Measurements from ENCODE around the gene CYB5A. TPM values are rescaled to one million over a fixed set of nuclear protein-coding genes. Genes with fewer than 3 reads are reported as not detected.

The CYB5A gene
- total RNA-seq, 1 experiment from 2014 or later: 143 TPM

- DNase-seq: no peak
- BruUV-seq (replicated peaks): no TSS peak
- CTCF ChIA-PET: no interaction called here
- H3K27me3 Mint-ChIP-seq (ENCODE audit: unreplicated experiment): no peaks in the 10 kb centered on the region
- H3K4me3 Mint-ChIP-seq (ENCODE audit: low read depth, unreplicated experiment): no peak overlapping the region
- H3K4me1 Mint-ChIP-seq (ENCODE audit: low read depth, unreplicated experiment): peaks cover 26% of the 10 kb centered on the region
- no peak overlapping the region for H3K27ac Mint-ChIP-seq (ENCODE audit: unreplicated experiment)
- intact Hi-C loops (cut with micrococcal nuclease; ENCODE audit: unreplicated experiment): no loop called here
- TF ChIP-seq CTCF (IDR thresholded peaks at IDR 0.05; ENCODE audit: unreplicated experiment): no peak
- no peaks in the 10 kb centered on the region for H3K9me3 Mint-ChIP-seq (ENCODE audit: low read depth, unreplicated experiment)
- H3K36me3 Mint-ChIP-seq (ENCODE audit: insufficient read depth, unreplicated experiment): peaks cover 20% of the 10 kb centered on the region
Observed at GRCh38 chr18:74277296-74277695, 14.5 kb downstream of the CYB5A start.

DNA sequence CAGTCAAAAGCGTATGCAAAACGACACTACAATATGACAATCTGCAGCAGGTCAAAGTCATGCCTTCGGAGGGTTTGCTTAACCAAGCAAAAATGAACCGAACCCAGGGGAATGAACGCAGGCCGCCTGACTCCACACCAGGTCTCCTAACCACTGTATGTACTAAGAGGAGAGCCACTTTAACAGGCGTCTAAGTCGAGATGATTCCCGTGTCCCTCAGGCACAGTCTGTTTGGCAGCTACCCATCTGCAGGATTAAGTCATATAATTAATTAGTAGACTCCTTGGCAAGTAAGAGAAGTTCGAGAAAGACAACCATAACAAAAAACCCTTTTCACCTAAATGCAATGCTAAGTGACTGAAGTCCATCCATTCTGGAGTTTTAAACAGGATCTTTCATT is 15.2 kb downstream of the CYB5A start:
- no peak for TF ChIP-seq CTCF (IDR thresholded peaks at IDR 0.05; ENCODE audit: unreplicated experiment)
- intact Hi-C loops (cut with micrococcal nuclease; ENCODE audit: unreplicated experiment): no loop called here
- CTCF ChIA-PET: interaction anchor here (1.4 kb wide), 1 partner anchor 11 kb away, joined by 3 read pairs; no protein-coding TSS in a partner anchor

DNA sequence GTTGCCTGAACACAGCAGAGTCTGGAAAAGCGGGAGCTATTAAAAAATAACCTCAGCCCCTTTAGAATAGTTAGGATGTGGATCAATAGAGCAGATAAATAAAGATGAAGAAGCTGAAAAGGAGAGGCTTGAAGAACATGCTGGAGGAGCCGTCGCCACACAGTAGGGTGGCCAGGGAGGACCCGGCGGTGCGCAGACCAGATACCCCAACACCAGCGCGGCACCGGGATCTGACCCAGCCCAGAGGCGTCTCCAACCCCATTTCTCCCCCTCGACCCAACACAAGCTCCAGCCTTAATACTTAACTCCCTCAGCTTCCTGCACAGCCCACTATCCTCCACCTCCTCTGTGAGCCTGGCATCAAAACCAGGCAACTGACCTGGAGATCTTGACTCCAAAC is 16.0 kb downstream of the CYB5A start:
- Mint-ChIP-seq H3K4me1 (ENCODE audit: low read depth, unreplicated experiment) (peaks cover 10% of the 10 kb centered on the region), H3K9me3 (ENCODE audit: low read depth, unreplicated experiment) (no peaks in the 10 kb centered on the region), H3K4me3 (ENCODE audit: low read depth, unreplicated experiment) (no peak overlapping the region), H3K27me3 (ENCODE audit: unreplicated experiment) (no peaks in the 10 kb centered on the region), H3K36me3 (ENCODE audit: insufficient read depth, unreplicated experiment) (peaks cover 4% of the 10 kb centered on the region), H3K27ac (ENCODE audit: unreplicated experiment) (no peak overlapping the region)
- DNase-seq: no peak
- intact Hi-C loops (cut with micrococcal nuclease; ENCODE audit: unreplicated experiment): no loop called here
- BruUV-seq (replicated peaks): no TSS peak
- CTCF ChIA-PET: interaction anchor here (0.7 to 1.4 kb wide), 2 partner anchors 12 to 1499 kb away, joined by 3 read pairs; no protein-coding TSS in a partner anchor
- TF ChIP-seq CTCF (IDR thresholded peaks at IDR 0.05; ENCODE audit: unreplicated experiment): no peak

More for the DNA sequence above, 15.2 kb downstream of the CYB5A start:
- DNase-seq: no peak
- H3K27ac Mint-ChIP-seq (ENCODE audit: unreplicated experiment): no peak overlapping the region
- H3K4me3 Mint-ChIP-seq (ENCODE audit: low read depth, unreplicated experiment): no peak overlapping the region
- H3K36me3 Mint-ChIP-seq (ENCODE audit: insufficient read depth, unreplicated experiment): peaks cover 13% of the 10 kb centered on the region
- H3K4me1 Mint-ChIP-seq (ENCODE audit: low read depth, unreplicated experiment): peaks cover 19% of the 10 kb centered on the region
- BruUV-seq (replicated peaks): no TSS peak
- no peaks in the 10 kb centered on the region for H3K27me3 Mint-ChIP-seq (ENCODE audit: unreplicated experiment)
- no peaks in the 10 kb centered on the region for H3K9me3 Mint-ChIP-seq (ENCODE audit: low read depth, unreplicated experiment)

DNA sequence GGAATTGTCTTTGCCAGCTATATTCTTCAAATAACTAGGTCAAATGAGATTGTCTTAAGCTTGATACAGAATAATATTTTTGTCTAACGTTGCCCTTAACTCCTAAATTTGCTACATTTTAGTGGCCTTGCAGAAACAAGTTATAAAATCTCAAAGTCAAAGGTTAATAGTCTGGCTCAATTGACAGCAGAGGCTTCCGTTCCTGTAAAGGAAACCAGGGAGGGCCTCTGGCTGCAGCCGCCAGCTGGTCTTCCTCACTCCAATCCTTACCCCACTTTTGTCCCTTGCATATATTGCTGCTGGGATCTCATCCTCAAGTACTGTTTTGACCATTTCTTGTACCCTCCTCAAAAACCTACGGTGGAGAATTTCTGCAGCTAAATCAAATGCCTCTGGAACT is 17.1 kb downstream of the CYB5A start:
- H3K27me3 Mint-ChIP-seq (ENCODE audit: unreplicated experiment): no peaks in the 10 kb centered on the region
- TF ChIP-seq CTCF (IDR thresholded peaks at IDR 0.05; ENCODE audit: unreplicated experiment): no peak

More for the DNA sequence above, 17.1 kb downstream of the CYB5A start:
- DNase-seq: no peak
- intact Hi-C loops (cut with micrococcal nuclease; ENCODE audit: unreplicated experiment): no loop called here
- no TSS peak for BruUV-seq (replicated peaks)
- CTCF ChIA-PET: no interaction called here
- Mint-ChIP-seq H3K27ac (ENCODE audit: unreplicated experiment) (no peak overlapping the region), H3K9me3 (ENCODE audit: low read depth, unreplicated experiment) (no peaks in the 10 kb centered on the region), H3K36me3 (ENCODE audit: insufficient read depth, unreplicated experiment) (peaks cover 4% of the 10 kb centered on the region), H3K4me3 (ENCODE audit: low read depth, unreplicated experiment) (no peak overlapping the region), H3K4me1 (ENCODE audit: low read depth, unreplicated experiment) (peaks cover 17% of the 10 kb centered on the region)
